Fibroblast of lung (primary cell): ENCODE data around the gene SMC6.

Experiments used
- EZH2 ChIP-seq: IDR thresholded peaks from 2 replicates; pipeline ENCODE4 v1.5.1; 2012; ENCODE audit warnings: low read length, control low read depth, mild to moderate bottlenecking; ENCODE audit errors: missing control alignments
- TF ChIP-seq, protein P1 (sequence below), 2 donors: IDR thresholded peaks in 1 of 2; conservative IDR thresholded peaks in 1 of 2; 1 replicate in 1 of 2; 2 replicates in 1 of 2; pipeline ENCODE4 v1.5.1; 2011 to 2012; ENCODE audit warnings: low read length in 2 of 2, control low read depth in 1 of 2, inconsistent platforms in 1 of 2, low read depth in 1 of 2, mild to moderate bottlenecking in 1 of 2

GRCh38 chr2:17749753-17750438, 3.7 kb downstream of the SMC6 start:
- TF ChIP-seq, protein P1, sequence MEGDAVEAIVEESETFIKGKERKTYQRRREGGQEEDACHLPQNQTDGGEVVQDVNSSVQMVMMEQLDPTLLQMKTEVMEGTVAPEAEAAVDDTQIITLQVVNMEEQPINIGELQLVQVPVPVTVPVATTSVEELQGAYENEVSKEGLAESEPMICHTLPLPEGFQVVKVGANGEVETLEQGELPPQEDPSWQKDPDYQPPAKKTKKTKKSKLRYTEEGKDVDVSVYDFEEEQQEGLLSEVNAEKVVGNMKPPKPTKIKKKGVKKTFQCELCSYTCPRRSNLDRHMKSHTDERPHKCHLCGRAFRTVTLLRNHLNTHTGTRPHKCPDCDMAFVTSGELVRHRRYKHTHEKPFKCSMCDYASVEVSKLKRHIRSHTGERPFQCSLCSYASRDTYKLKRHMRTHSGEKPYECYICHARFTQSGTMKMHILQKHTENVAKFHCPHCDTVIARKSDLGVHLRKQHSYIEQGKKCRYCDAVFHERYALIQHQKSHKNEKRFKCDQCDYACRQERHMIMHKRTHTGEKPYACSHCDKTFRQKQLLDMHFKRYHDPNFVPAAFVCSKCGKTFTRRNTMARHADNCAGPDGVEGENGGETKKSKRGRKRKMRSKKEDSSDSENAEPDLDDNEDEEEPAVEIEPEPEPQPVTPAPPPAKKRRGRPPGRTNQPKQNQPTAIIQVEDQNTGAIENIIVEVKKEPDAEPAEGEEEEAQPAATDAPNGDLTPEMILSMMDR (conservative IDR thresholded peaks at IDR 0.05 in 1 of 2, IDR thresholded peaks at IDR 0.05 in 1 of 2; ENCODE audit: low read depth in 1 of 2, low read length in 2 of 2), result no peak
- no peak for TF ChIP-seq EZH2
